RPMI7951 (cell line): ENCODE measurements around the gene SKIDA1. TPM values are rescaled to one million over a fixed set of nuclear protein-coding genes. Genes with fewer than 3 reads are reported as not detected.
A peak's percentile ranks its signal among the peaks of the same experiment; 100 is the strongest.

Source experiments
- DNase-seq: peaks from one replicate; pipeline ENCODE4 v3.0.0-alpha.2; 2012; ENCODE audit warnings: low read depth
- total RNA-seq: library from RNA; depleted of rRNA; stranded (reverse); fragments of >200 nt; shearing (Covaris generic); gene quantifications from 2 replicates; pipeline ENCODE4 v1.2.3, GENCODE V29; 2014; rRNA removed

The SKIDA1 gene
- total RNA-seq, 1 experiment from 2014 or later, result 0.48 TPM

GRCh38 chr10:21487416-21488180 is 37.9 kb downstream of the SKIDA1 start:
- DNase-seq, result no peak

GRCh38 chr10:21482821-21483220 is 42.7 kb downstream of the SKIDA1 start:
- DNase-seq, result no peak

DNA sequence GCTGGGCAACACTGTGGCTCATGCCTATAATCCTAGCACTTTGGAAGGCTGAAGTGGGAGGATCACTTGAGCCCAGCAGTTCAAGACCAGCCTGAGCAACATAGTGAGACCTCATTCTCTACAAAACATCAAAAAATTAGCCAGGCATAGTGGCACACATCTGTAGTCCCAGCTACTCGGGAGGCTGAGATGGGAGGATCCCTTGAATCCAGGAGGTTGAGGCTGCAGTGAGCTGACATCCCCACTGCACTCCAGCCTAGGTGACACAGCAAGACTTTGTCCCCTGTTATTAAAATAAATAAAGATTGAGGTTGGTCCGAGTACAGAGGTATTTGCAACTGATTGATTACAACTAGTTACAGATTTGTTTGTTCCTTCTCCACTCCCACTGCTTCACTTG is 44.1 kb downstream of the SKIDA1 start:
- DNase-seq, result no peak

DNA sequence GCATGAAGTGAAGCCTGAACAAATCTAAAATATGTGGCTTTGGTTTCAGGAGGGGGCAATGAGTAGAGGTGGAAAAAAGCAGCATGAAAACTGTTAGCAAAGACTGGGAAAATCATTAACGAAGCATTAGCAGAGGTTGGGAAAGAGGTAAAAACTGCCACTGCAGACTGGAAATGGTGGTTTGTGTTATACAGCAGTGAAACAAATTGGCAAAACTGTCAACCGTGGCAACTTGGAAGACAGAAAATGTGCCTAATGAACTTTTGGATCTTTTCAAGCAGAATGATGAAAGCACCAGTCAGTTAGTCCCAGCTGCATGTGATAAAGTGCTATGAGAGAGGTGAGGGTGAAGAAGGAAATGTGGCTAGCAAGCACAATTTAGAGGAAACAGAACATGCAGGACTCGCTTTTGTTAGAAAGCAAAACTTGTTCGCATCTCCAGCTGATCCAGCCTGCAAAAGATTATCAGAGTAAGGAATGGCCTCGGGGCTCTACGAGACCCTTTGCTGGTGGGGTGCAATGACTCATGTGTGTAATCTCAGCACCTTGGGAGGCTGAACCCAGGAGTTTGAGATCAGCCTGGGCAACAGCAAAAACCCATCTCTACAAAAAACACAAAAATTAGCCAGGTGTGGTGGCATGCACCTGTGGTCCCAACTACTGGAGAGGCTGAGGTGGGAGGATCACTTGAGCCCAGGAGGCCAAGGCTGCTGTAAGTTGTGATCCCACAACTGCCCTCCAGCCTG is 45.7 kb downstream of the SKIDA1 start:
- no peak for DNase-seq

DNA sequence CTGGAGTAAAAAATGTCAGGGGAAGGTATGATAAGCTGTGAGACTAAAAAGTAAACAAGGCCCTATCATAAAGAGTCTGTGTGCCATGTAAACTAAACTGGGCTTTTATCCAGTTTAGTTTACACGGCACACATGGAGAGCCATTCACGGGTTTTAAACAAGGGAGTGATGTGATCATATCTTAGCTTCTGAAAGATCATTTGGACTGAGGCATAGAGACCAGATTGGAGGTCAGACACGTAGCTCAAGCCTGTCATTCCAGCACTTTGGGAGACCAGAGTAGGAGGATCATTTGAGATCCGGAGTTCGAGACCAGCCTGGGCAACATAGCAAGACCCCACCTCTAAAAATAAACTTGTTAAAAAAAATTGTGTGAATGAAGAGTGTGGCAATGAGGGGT is 50.1 kb downstream of the SKIDA1 start:
- no peak for DNase-seq

GRCh38 chr10:21473541-21473940 is 51.9 kb downstream of the SKIDA1 start:
- no peak for DNase-seq

- no peak for DNase-seq
Measured at GRCh38 chr10:21473135-21473534, 52.3 kb downstream of the SKIDA1 start.

DNA sequence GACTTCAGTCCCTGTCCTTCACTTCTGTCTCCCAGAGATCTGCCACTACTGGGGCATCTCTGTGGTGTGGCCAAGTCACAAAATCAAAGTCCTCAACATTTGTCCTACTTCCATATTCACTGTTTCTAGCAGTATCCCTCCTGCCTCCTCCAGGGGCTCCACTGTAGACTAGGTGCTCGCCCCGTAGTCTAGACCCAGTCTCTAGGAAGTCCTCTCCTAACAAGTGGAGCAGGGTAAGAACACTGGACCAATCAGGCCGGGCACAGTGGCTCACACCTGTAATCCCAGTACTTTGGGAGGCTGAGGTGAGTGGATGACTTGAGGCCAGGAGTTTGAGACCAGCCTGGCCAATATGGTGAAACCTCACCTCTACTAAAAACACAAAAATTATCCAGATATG is 57.4 kb downstream of the SKIDA1 start:
- no peak for DNase-seq

GRCh38 chr10:21467633-21468032 is 57.8 kb downstream of the SKIDA1 start:
- DNase-seq, result no peak

DNA sequence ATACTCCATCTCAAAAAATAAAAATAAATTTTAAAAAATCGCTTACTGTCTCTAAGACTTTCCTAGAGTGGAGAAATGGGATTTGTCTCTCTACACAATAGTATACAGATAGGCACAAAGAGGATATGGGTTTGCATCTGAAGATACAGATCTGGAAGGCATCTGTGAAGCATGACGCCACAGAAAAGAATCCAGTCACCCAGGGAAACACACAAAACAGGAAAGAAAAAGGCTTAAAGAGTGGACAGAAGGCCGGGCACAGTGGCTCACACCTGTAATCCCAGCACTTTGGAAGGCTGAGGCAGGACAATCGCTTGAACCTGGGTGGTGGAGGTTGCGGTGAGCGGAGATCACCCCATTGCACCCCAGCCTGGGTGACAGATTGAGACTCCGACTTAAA is 61.3 kb downstream of the SKIDA1 start:
- peak; percentile 47 for DNase-seq

Other genes with a start within 250 kb of the SKIDA1 start
- 31.2 and 42.1 TPM in 2 replicates for gene MLLT10, start 8.6 kb upstream of the SKIDA1 start, total RNA-seq